GM20000 (cell line): ENCODE data around the gene GDPD3.

Experiments
- DNase-seq: peaks from one replicate; pipeline ENCODE4 v3.0.0; 2012; ENCODE audit warnings: low spot score
- TF ChIP-seq, protein P1 (sequence below): IDR thresholded peaks from 2 replicates; pipeline ENCODE4 v1.5.1; 2012; ENCODE audit warnings: mild to moderate bottlenecking, control low read depth; ENCODE audit errors: extremely low read depth, missing control alignments

GDPD3 gene

DNA sequence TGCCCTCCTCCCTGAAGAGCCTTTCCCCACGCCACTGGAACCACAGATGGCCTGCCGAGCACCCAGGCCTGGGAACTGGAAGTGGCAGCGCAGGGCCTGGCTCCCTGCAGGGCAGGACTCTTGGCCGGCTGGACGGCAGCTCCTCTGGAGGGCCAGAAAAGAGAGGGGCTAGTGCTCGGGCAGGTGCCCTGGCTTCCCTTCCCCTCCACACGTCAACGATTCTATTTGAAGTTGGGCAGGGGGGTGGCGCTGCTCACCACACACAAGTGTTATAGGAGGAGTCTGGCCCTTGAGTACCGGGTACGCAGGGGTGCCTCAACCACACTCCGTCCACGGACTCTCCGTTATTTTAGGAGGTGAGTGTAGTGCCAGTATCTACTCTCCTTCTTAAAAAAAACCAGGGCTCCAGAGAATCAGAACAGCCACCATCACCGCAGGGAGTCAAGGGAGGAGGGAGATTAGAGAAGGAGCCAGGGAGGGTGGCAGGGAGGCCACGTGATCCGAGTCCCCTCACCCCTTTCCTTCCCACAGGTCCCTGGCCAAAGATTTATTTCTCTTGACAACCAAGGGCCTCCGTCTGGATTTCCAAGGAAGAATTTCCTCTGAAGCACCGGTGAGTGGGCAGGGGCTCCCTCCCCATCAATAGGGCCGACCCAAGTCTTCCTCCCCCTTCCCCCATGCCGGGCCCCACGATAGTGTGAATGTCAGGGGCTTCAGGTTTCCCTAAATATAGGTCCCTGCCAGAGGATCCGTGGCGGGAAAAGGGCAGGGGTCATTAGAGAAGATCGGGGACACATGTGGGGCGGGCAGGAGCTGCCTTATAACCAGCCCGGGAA lies 49.2 kb downstream of the GDPD3 start:
- DNase-seq = peak; percentile 84
- TF ChIP-seq, protein P1, sequence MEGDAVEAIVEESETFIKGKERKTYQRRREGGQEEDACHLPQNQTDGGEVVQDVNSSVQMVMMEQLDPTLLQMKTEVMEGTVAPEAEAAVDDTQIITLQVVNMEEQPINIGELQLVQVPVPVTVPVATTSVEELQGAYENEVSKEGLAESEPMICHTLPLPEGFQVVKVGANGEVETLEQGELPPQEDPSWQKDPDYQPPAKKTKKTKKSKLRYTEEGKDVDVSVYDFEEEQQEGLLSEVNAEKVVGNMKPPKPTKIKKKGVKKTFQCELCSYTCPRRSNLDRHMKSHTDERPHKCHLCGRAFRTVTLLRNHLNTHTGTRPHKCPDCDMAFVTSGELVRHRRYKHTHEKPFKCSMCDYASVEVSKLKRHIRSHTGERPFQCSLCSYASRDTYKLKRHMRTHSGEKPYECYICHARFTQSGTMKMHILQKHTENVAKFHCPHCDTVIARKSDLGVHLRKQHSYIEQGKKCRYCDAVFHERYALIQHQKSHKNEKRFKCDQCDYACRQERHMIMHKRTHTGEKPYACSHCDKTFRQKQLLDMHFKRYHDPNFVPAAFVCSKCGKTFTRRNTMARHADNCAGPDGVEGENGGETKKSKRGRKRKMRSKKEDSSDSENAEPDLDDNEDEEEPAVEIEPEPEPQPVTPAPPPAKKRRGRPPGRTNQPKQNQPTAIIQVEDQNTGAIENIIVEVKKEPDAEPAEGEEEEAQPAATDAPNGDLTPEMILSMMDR = peak; percentile 36

- no peak for DNase-seq
- TF ChIP-seq, protein P1 = no peak
Measured at GRCh38 chr16:30063278-30063892, 50.0 kb downstream of the GDPD3 start.

- DNase-seq = no peak
- TF ChIP-seq, protein P1 = no peak
Measured at GRCh38 chr16:30060836-30061554, 52.3 kb downstream of the GDPD3 start.

GRCh38 chr16:30060346-30060745 lies 53.0 kb downstream of the GDPD3 start:
- DNase-seq = no peak
- TF ChIP-seq, protein P1 = no peak

DNA sequence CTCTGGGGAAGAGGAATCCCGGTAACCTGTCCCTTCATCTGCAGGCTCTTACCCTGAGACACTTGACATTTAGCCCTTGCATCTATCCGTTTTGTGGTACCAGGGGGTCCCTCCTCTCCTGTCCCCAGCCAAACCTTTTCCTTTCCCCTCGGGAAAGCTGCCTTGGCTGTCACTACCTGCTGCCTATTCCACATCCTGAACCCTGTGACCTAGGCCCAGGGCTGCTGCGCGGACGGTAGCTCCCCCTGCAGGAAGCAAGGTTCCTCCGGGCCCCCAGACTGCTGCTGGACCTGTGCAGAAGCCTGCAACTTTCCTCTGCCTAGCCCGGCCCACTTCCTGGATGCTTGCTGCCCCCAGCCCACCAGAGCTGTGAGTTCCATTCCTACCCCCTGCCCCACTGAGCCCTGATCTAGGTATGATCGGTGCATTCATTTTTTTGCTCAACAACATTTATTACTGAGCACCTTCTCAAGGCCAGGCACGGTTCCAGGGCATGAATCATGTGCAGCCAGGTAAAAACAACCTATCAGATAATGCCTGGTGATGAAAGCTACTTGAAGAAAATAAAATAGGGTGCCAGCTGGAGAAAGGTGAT lies 58.3 kb downstream of the GDPD3 start:
- peak; percentile 67 for DNase-seq

More for the DNA sequence above, 58.3 kb downstream of the GDPD3 start:
- TF ChIP-seq, protein P1 = peak; percentile 78
